Caco-2 (cell line): ENCODE results near the gene SMARCA4. TPM values are rescaled to one million over a fixed set of nuclear protein-coding genes. Genes with fewer than 3 reads are reported as not detected.

Experiments
- BruUV-seq: library from RNA; stranded (reverse); fragments of 400-500 nt; replicated peaks from 2 replicates; lab custom pipeline; 2021; lab: Mats Ljungman, UMichigan
- CTCF ChIA-PET: fragments of 300-600 bp; sonication (Branson Sonifier 250); formaldehyde crosslinking; loops from one replicate; lab custom pipeline; 2022; ENCODE audit warnings: antibody characterized with exemption; lab: Charles Lee
- POLR2A ChIA-PET: fragments of 300-600 bp; sonication (Branson Sonifier 250); formaldehyde crosslinking; loops from one replicate; lab custom pipeline; 2022; ENCODE audit warnings: antibody characterized with exemption; lab: Charles Lee
- DNase-seq, 2 experiments: peaks; one replicate each; pipeline versions ENCODE4 v3.0.0 to v3.0.0-alpha.2; 2020 to 2022
- H3K27me3 ChIP-seq: replicated peaks from 2 replicates; pipeline ENCODE4 v1.6.0; 2011; ENCODE audit warnings: low read length; ENCODE audit not compliant: control insufficient read depth, insufficient read depth
- H3K36me3 ChIP-seq: 2 replicates; pipeline ENCODE4 v1.5.1; 2011; ENCODE audit warnings: low read length; ENCODE audit not compliant: control insufficient read depth, insufficient read depth
- H3K4me1 ChIP-seq: fragments of 250-450 bp; sonication (Bioruptor Pico); 2 replicates; pipeline ENCODE4 v1.5.1; 2020; ENCODE audit warnings: mild to moderate bottlenecking
- H3K4me3 ChIP-seq: 2 replicates; pipeline ENCODE4 v1.5.1; 2011; ENCODE audit warnings: low read depth, mild to moderate bottlenecking, control low read depth, low read length
- H3K9me3 ChIP-seq: fragments of 250-450 bp; sonication (Bioruptor Pico); 2 replicates; pipeline ENCODE4 v1.5.1; 2020; ENCODE audit warnings: mild to moderate bottlenecking, moderate library complexity
- H3K27ac Mint-ChIP-seq: one replicate; pipeline ENCODE4 v1.8.0; 2022; ENCODE audit warnings: mixed read lengths; ENCODE audit not compliant: unreplicated experiment
- H3K27me3 Mint-ChIP-seq: one replicate; pipeline ENCODE4 v1.8.0; 2022; ENCODE audit warnings: mixed read lengths; ENCODE audit not compliant: insufficient read depth, unreplicated experiment
- H3K36me3 Mint-ChIP-seq: one replicate; pipeline ENCODE4 v1.8.0; 2022; ENCODE audit warnings: mild to moderate bottlenecking, mixed read lengths; ENCODE audit not compliant: insufficient read depth, unreplicated experiment
- H3K4me1 Mint-ChIP-seq: one replicate; pipeline ENCODE4 v1.8.0; 2022; ENCODE audit warnings: low read depth, mixed read lengths; ENCODE audit not compliant: unreplicated experiment
- H3K4me3 Mint-ChIP-seq: one replicate; pipeline ENCODE4 v1.8.0; 2022; ENCODE audit warnings: mild to moderate bottlenecking, moderate library complexity, mixed read lengths; ENCODE audit not compliant: unreplicated experiment
- H3K9me3 Mint-ChIP-seq: one replicate; pipeline ENCODE4 v1.8.0; 2022; ENCODE audit warnings: mixed read lengths; ENCODE audit not compliant: unreplicated experiment
- CTCF ChIP-seq, 2 experiments: fragments of 200-600 bp in 1 of 2; IDR thresholded peaks; 1 replicate in 1 of 2; 2 replicates in 1 of 2; pipeline versions ENCODE4 v1.5.1 to v1.8.0; 2011 to 2022; ENCODE audit warnings: antibody characterized with exemption in 1 of 2, control low read depth in 1 of 2, inconsistent platforms in 1 of 2, low read depth in 1 of 2, low read length in 1 of 2, mild to moderate bottlenecking in 1 of 2, moderate library complexity in 1 of 2; ENCODE audit not compliant: insufficient read depth in 1 of 2, severe bottlenecking in 1 of 2, unreplicated experiment in 1 of 2
- intact Hi-C: fragments of 100-400 bp; cut with micrococcal nuclease; formaldehyde crosslinking; loops from one replicate; pipeline ENCODE4 v1.10.0; 2022; ENCODE audit not compliant: unreplicated experiment
- total RNA-seq: library from RNA; stranded (reverse); gene quantifications from 2 replicates; pipeline ENCODE4 v1.2.3, GENCODE V29; 2022

SMARCA4 gene
- total RNA-seq, 1 experiment from 2014 or later = 171 TPM

GRCh38 chr19:10976131-10976892 lies 15.5 kb downstream of the SMARCA4 start:
- no peaks in the 10 kb centered on the region for H3K27me3 ChIP-seq
- H3K36me3 ChIP-seq = no peaks in the 10 kb centered on the region; the same call in 1 of the 2 replicates
- intact Hi-C loops = no loop called here
- no peak overlapping the region for H3K4me3 ChIP-seq
- Mint-ChIP-seq H3K27ac (peak overlapping the region; percentile 62), H3K4me3 (peak overlapping the region; percentile 22), H3K9me3 (no peaks in the 10 kb centered on the region), H3K4me1 (peaks cover 10% of the 10 kb centered on the region), H3K27me3 (no peaks in the 10 kb centered on the region), H3K36me3 (peaks cover 35% of the 10 kb centered on the region)
- peaks cover 12% of the 10 kb centered on the region for H3K4me1 ChIP-seq
- no peak for DNase-seq
- no TSS peak for BruUV-seq
- CTCF ChIA-PET = no interaction called here
- POLR2A ChIA-PET = no interaction called here
- no peak for TF ChIP-seq CTCF (IDR thresholded peaks at IDR 0.05; ENCODE audit: insufficient read depth in 1 of 2, low read depth in 1 of 2, low read length in 1 of 2, severe bottlenecking in 1 of 2, unreplicated experiment in 1 of 2)
- no peaks in the 10 kb centered on the region for H3K9me3 ChIP-seq

- CTCF ChIA-PET = no interaction called here
- DNase-seq = no peak
- H3K9me3 Mint-ChIP-seq = no peaks in the 10 kb centered on the region
- Histone ChIP-seq H3K36me3 (no peaks in the 10 kb centered on the region), H3K27me3 (no peaks in the 10 kb centered on the region), H3K9me3 (no peaks in the 10 kb centered on the region), H3K4me1 (peaks cover 12% of the 10 kb centered on the region), H3K4me3 (no peak overlapping the region)
- H3K36me3 Mint-ChIP-seq = peaks cover 43% of the 10 kb centered on the region
- H3K4me3 Mint-ChIP-seq = no peak overlapping the region
- intact Hi-C loops = no loop called here
- POLR2A ChIA-PET = interaction anchor here (0.6 kb wide), 1 partner anchor 25 kb away, joined by 3 read pairs; no protein-coding TSS in a partner anchor
- H3K4me1 Mint-ChIP-seq = peaks cover 10% of the 10 kb centered on the region
- BruUV-seq = no TSS peak
- no peak overlapping the region for H3K27ac Mint-ChIP-seq
- no peak for TF ChIP-seq CTCF (IDR thresholded peaks at IDR 0.05; ENCODE audit: insufficient read depth in 1 of 2, low read depth in 1 of 2, low read length in 1 of 2, severe bottlenecking in 1 of 2, unreplicated experiment in 1 of 2)
- no peaks in the 10 kb centered on the region for H3K27me3 Mint-ChIP-seq
These were observed 16.9 kb downstream of the SMARCA4 start for GRCh38 chr19:10977742-10978092.

GRCh38 chr19:10979951-10980381 lies 19.1 kb downstream of the SMARCA4 start:
- Histone ChIP-seq H3K4me1 (peaks cover 12% of the 10 kb centered on the region), H3K27me3 (no peaks in the 10 kb centered on the region), H3K36me3 (no peaks in the 10 kb centered on the region), H3K9me3 (no peaks in the 10 kb centered on the region), H3K4me3 (no peak overlapping the region)
- Mint-ChIP-seq H3K27me3 (no peaks in the 10 kb centered on the region), H3K36me3 (peaks cover 42% of the 10 kb centered on the region), H3K4me1 (peaks cover 10% of the 10 kb centered on the region), H3K4me3 (no peak overlapping the region), H3K9me3 (no peaks in the 10 kb centered on the region), H3K27ac (no peak overlapping the region)
- ChIA-PET CTCF (no interaction called here), POLR2A (no interaction called here)
- no peak for DNase-seq
- intact Hi-C loops = no loop called here
- no TSS peak for BruUV-seq
- no peak for TF ChIP-seq CTCF (IDR thresholded peaks at IDR 0.05; ENCODE audit: insufficient read depth in 1 of 2, low read depth in 1 of 2, low read length in 1 of 2, severe bottlenecking in 1 of 2, unreplicated experiment in 1 of 2)
